ENCODE data around the gene ANO10. TPM values are rescaled to one million over a fixed set of nuclear protein-coding genes. Genes with fewer than 3 reads are reported as not detected.

The ANO10 gene
- total and polyA plus RNA-seq, 2 of the 8 experiments (the other 6 are each of a cell fraction or from before 2014, with no cell fraction given) = 38.0 to 53.2 TPM

- no peak for TF ChIP-seq E2F6 (IDR thresholded peaks at IDR 0.05)
- TF ChIP-seq JUN (IDR thresholded peaks at IDR 0.05; ENCODE audit: low read depth, low read length) = no peak
- no peak for TF ChIP-seq TAF7 (optimal IDR thresholded peaks at IDR 0.05; ENCODE audit: borderline replicate concordance, low read depth, low read length)
Observed at GRCh38 chr3:43615133-43615532, 6.7 kb downstream of the ANO10 start (continued).

All from H1 (cell line).